ENCODE measurements around the gene BAD.

- no peak for TF ChIP-seq CTCF (IDR thresholded peaks at IDR 0.05 in 8 of 11, conservative IDR thresholded peaks at IDR 0.05 in 3 of 11)
- TF ChIP-seq POLR2A (IDR thresholded peaks at IDR 0.05): no peak
- no peak for TF ChIP-seq POLR2AphosphoS5 (IDR thresholded peaks at IDR 0.05)
These were observed 12.6 kb upstream of the BAD start for GRCh38 chr11:64296830-64297698.

Measured in spleen (tissue), 7 donors.